Measurements from ENCODE around the gene WDR49.

Gene WDR49

DNA sequence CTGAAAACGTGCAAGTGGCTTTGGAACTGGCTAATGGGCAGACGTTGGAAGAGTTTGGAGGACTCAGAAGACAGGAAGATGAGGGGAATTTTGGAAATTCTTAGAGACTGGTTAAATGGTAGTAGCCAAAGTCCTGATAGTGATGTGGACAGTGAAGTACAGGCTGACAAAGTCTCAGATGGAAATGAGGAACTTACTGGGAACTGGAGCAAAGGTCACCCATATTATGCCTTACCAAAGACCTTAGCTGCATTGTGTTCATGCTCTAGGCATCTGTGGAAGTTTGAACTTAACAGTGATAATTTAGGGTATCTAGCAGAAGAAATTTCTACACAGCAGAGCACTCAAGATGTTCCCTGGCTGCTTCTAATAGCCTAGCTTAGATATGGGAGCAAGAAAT, 151.3 kb downstream of the WDR49 start:
- DNase-seq: no peak
- in situ Hi-C loops (cut with MboI; ENCODE audit: low pct_unique_long_range_greater_than_20kb, low sequenced_read_pairs): no loop called here

- in situ Hi-C loops (cut with MboI; ENCODE audit: low pct_unique_long_range_greater_than_20kb, low sequenced_read_pairs): no loop called here
- no peak for DNase-seq
Observed at GRCh38 chr3:167501941-167502340, 151.8 kb downstream of the WDR49 start.

DNA sequence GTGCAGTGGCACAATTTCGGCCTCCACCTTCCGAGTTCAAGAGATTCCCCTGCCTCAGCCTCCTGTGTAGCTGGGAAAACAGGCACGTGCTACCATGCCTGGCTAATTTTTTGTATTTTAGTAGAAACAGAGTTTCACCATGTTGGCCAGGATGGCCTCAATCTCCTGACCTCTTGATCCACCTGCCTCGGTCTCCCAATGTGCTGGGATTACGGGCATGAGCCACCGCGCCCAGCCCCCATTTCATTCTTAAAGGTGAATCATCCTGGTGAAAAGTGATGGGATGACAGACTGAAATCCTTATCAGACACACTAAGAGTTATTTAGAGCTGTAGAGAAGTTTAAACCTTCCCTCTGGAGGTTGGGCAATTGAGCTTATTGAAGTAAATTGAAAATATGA, 155.8 kb downstream of the WDR49 start:
- no peak for DNase-seq
- in situ Hi-C loops (cut with MboI; ENCODE audit: low pct_unique_long_range_greater_than_20kb, low sequenced_read_pairs): no loop called here

DNA sequence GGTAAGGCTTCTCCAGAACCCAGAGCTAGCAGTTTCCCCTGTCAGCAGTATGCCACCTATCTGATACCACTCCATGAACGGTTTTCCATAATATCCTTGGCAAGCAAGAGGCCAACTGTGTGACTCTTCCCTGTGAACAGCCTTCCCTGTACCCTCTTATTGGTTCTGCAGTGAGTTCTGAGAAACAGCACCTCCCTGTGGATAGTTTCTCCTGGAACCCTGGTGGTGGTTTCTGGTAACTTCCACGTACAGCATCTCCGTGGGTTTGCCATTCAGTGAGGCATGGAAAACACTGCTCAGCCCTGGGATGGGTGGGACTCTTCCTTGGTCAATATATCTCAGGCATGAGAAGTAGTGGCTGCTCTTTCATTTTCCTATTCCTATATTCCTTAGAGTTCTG, 160.5 kb downstream of the WDR49 start:
- DNase-seq: peak; percentile 4
- in situ Hi-C loops (cut with MboI; ENCODE audit: low pct_unique_long_range_greater_than_20kb, low sequenced_read_pairs): no loop called here

DNA sequence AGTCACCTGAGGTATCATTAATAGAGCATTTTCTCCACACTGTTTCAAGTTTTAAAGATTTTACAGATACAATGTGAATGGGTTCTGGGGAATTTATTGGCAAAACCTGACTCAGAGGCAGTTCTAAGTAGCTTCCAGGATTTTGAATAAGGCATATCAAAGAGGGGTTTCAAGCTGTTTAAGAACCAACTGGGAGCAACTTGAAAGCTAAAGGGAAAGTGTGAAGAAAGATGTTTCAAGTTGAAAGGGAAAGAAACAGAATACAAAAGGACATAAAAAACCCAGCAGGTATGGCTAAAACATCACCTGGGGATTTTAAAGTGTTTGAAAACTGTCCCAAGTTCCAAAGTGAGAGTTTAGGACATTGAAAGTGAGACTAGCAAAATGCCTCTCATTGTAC, 162.1 kb downstream of the WDR49 start:
- no peak for DNase-seq
- in situ Hi-C loops (cut with MboI; ENCODE audit: low pct_unique_long_range_greater_than_20kb, low sequenced_read_pairs): no loop called here

GRCh38 chr3:167489571-167489970, 164.2 kb downstream of the WDR49 start:
- no peak for DNase-seq
- in situ Hi-C loops (cut with MboI; ENCODE audit: low pct_unique_long_range_greater_than_20kb, low sequenced_read_pairs): no loop called here

DNA sequence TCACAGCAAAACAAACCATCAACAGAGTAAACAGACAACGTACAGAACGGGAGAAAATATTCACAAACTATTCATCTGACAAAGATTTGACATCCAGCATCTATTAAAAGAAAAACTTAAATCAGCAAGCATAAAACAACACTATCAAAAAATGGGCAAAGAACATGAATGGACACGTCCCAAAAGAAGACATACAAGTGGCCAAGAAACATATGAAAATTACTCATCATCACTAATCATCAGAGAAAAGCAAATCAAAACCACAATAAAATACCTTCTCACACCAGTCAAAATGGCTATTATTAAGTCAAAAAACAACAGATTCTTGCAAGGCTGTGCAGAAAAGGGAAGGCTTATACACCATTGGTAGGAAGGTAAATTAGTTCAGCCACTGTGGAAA, 166.2 kb downstream of the WDR49 start:
- in situ Hi-C loops (cut with MboI; ENCODE audit: low pct_unique_long_range_greater_than_20kb, low sequenced_read_pairs): no loop called here
- no peak for DNase-seq

DNA sequence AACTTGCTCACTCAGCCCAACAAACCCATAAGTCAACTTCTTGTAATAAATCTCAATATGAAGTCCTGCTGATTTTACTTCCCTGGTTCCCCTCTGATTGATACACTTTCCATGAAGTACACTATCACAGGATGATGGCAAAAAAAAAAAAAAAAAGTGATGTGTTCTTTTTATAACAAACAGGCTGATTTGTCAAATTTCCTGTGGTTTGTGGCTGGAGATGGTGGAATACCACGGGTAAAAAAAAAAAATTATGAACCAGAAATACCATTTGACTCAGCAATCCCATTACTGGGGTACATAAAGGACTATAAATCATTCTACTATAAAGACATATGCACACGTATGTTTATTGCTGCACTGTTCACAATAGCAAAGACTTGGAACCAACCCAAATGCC, 169.2 kb downstream of the WDR49 start:
- in situ Hi-C loops (cut with MboI; ENCODE audit: low pct_unique_long_range_greater_than_20kb, low sequenced_read_pairs): no loop called here
- DNase-seq: no peak

DNA sequence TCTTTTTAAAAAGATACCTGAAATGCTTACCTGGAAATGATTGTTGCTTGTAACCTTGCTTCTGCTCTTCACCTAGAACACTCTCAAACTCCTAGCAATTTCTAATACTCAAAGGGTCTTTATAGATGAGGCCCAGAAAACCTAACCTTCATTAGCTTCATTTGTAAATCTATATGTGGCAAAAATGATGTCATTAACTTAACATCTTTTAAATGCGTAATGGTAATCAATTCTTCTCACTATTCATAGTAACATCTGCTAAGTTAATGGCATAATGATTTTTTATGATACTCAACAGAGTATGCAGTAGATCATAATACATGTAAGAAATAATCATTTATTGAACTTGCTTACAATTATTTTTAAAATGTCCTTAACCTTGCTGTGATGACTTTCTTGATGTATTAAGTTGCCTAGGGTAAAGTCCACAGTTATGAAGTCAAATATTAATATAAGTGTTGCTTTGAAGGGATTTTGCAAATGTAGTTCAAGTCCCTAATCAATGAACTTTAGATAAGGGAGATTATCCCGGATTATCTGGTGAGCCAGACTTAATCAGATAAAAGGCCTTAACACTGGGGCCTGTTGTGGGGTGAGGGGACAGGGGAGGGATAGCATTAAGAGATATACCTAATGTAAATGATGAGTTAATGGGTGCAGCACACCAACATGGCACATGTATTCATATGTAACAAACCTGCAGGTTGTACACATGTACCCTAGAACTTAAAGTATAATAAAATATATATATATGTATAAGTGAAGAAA, 169.8 kb downstream of the WDR49 start:
- DNase-seq: no peak
- in situ Hi-C loops (cut with MboI; ENCODE audit: low pct_unique_long_range_greater_than_20kb, low sequenced_read_pairs): no loop called here

- in situ Hi-C loops (cut with MboI; ENCODE audit: low pct_unique_long_range_greater_than_20kb, low sequenced_read_pairs): no loop called here
- DNase-seq: no peak
Observed at GRCh38 chr3:167481164-167481563, 172.6 kb downstream of the WDR49 start.

DNA sequence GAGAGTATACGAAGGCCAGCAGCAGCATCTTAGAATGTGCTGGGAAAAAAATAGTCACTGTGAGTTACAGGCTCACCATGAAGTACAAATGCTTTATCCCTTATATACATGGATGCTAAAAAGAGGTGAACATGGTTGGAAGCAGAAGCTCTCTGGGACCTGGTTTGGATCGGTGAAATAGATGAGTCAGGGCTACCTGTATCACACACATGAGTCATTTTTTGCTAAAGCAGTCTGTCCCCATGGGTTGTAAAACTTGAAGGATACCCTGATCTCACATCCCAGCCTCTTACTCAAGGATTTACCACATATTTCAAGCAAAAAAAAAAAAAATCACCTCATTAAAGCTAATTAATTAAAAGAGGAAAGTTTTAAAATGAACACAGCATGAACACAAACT, 173.0 kb downstream of the WDR49 start:
- in situ Hi-C loops (cut with MboI; ENCODE audit: low pct_unique_long_range_greater_than_20kb, low sequenced_read_pairs): no loop called here
- no peak for DNase-seq

DNA sequence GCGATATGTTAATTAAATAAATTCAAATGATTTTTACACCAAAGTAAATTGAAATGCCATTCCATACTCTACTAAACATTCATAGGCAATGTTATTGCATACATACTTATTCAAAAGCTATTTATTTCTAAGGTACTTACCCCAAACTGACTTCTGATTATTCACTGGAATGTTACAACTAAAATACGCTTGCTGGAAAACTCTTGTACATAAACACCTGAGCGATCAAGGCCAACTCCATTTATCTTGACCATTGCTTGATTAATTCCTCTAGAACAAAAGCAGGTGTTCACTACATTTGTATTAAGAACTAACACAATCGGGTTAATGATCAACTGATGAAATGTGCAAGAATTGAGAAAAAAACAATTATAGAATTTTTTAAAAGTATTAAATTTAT, 179.9 kb downstream of the WDR49 start, which contains the start of gene SERPINI2:
TSS of gene SERPINI2 (minus strand) at position 180 of the 400 bp plus-strand sequence. CDS start 2,208 bp downstream, outside the sequence.
- in situ Hi-C loops (cut with MboI; ENCODE audit: low pct_unique_long_range_greater_than_20kb, low sequenced_read_pairs): no loop called here
- no peak for DNase-seq

DNA sequence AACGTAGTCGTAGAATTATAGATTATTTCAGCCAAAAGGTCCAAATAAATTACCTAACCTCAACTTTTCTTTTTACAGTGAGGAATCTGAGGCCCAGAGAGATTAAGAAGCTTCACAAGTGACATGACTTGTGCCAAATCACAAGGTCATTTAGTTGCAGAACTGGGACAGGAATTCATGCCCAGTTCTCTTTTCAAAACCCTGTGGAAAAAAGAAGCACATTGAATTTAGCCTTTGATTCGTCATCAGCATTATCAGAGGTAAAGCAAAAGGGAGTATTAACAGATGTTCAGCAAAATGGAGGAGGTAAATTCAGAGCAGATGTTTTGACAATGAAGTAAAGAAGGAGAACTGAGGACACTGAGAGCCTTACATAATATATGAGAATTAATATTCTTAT, 184.4 kb downstream of the WDR49 start:
- in situ Hi-C loops (cut with MboI; ENCODE audit: low pct_unique_long_range_greater_than_20kb, low sequenced_read_pairs): no loop called here
- no peak for DNase-seq

GRCh38 chr3:167467848-167468611, 185.7 kb downstream of the WDR49 start:
- no peak for DNase-seq
- in situ Hi-C loops (cut with MboI; ENCODE audit: low pct_unique_long_range_greater_than_20kb, low sequenced_read_pairs): no loop called here

DNA sequence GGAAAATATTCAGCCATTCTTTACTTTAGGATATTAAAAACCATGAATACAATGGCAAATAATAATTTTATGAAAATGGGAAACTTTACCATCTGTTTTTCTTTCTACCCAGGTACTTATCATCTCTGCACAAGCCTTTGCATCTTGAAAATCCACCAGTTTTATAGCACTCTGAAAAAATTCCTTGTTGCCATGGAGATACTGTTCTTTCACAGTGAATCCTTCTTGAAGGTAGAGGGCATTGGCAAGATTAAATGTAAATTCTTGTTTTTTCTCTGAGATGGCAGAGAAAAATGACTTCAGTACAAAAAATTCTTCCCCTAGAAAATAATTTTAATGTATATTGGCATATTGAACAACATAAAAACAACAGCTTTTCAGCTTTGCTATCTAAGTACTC, 186.8 kb downstream of the WDR49 start:
- in situ Hi-C loops (cut with MboI; ENCODE audit: low pct_unique_long_range_greater_than_20kb, low sequenced_read_pairs): no loop called here
- no peak for DNase-seq

DNA sequence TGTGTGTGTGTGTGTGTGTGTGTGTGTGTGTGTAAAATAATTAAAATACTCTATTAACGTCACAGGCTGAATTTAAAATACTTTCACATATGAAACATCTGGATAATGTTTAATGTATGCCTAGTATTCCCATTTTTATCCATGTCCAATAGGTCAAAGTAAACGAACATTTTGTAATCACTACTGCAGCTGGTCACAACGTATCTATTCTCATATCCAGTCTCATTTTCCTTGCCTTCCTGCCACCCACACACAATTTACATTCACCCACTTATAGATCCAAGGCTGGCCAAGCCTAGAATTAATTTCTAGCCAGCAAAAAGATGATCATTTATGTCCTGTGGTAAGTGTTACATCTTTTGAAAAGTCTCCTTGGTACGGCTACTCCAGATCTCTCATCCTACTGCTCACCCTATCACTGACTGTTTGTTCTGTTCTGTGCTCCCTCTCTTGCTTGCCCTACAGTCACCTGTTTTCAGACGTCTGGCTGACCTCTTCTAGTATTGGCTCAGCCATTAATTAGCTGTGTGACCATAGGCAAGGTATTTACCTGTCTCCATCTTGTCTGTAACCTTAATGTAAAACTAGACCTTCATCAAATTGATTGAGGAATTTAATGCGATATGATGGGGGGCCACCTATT, 197.5 kb downstream of the WDR49 start:
- in situ Hi-C loops (cut with MboI; ENCODE audit: low pct_unique_long_range_greater_than_20kb, low sequenced_read_pairs): no loop called here

GRCh38 chr3:167453815-167454214, 199.9 kb downstream of the WDR49 start:
- no peak for DNase-seq
- in situ Hi-C loops (cut with MboI; ENCODE audit: low pct_unique_long_range_greater_than_20kb, low sequenced_read_pairs): no loop called here

More for the DNA sequence above, 197.5 kb downstream of the WDR49 start:
- no peak for DNase-seq

DNA sequence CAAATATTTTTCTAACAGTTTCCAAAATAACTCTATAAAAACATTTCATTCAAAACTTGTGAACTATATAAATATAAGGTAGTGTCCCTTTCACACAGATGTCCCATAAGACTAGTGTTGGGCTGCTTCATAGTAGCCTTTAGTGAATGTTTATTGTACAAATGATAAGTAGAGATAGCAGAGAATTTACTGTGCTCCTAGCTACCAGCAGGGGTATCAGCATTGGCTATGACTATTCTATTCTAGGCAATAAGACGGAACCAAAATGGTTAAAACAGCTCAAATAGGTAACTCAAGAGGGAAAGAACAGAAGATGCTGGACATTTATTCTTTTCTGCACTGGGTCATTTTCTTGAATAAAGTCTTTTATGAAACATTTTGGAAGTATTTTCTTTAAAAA, 202.5 kb downstream of the WDR49 start:
- no peak for DNase-seq
- in situ Hi-C loops (cut with MboI; ENCODE audit: low pct_unique_long_range_greater_than_20kb, low sequenced_read_pairs): no loop called here

GRCh38 chr3:167450675-167451074, 203.1 kb downstream of the WDR49 start:
- no peak for DNase-seq
- in situ Hi-C loops (cut with MboI; ENCODE audit: low pct_unique_long_range_greater_than_20kb, low sequenced_read_pairs): no loop called here

DNA sequence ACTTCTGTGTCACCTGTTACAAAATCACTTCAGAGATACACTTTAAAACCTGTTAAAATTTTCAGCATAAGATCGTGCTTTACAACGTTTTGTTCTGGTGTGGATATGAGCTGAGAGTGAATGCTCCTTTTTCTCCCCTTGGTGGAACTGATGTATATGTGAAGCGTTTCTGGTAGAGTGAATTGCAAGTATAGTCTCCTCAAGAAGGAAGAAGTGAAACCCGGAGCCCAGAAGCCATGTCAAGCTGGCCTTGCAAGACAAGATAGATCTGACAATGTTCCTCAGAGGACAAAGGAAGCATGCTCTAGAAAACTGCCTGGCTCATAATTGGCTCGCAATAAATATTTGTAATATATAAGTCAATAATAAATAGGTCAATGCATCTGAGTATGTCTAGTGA, 203.5 kb downstream of the WDR49 start:
- in situ Hi-C loops (cut with MboI; ENCODE audit: low pct_unique_long_range_greater_than_20kb, low sequenced_read_pairs): no loop called here
- DNase-seq: no peak
